LNCAP (cell line): ENCODE results near the gene ZNF619.

Source experiments
- CTCF ChIP-seq: fragments of 450-650 bp; IDR thresholded peaks from 2 replicates; pipeline ENCODE4 v1.5.1; 2017; ENCODE audit warnings: mild to moderate bottlenecking

The ZNF619 gene

DNA sequence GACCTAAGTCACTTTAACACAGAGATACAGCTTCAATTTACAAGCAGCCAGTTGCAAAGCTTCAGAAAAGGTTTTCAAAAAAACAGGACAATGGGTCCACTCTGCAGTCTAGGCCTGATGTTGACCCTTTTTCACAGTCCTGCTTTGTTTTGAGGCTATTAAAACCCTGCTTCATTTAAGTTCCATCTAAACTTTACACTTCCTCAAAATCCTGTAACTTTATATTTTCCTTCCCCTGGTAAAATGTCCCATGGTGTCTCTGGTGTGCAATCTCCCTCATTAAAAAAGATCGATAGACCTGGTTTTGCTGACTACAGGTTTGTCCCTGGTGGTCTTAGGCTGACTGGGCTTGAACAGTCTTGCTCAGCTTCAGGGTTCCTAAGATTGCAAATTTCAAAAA lies 24.9 kb upstream of the ZNF619 start:
- TF ChIP-seq CTCF: no peak

- TF ChIP-seq CTCF: no peak
Observed at GRCh38 chr3:40452562-40452875, 24.4 kb upstream of the ZNF619 start.

DNA sequence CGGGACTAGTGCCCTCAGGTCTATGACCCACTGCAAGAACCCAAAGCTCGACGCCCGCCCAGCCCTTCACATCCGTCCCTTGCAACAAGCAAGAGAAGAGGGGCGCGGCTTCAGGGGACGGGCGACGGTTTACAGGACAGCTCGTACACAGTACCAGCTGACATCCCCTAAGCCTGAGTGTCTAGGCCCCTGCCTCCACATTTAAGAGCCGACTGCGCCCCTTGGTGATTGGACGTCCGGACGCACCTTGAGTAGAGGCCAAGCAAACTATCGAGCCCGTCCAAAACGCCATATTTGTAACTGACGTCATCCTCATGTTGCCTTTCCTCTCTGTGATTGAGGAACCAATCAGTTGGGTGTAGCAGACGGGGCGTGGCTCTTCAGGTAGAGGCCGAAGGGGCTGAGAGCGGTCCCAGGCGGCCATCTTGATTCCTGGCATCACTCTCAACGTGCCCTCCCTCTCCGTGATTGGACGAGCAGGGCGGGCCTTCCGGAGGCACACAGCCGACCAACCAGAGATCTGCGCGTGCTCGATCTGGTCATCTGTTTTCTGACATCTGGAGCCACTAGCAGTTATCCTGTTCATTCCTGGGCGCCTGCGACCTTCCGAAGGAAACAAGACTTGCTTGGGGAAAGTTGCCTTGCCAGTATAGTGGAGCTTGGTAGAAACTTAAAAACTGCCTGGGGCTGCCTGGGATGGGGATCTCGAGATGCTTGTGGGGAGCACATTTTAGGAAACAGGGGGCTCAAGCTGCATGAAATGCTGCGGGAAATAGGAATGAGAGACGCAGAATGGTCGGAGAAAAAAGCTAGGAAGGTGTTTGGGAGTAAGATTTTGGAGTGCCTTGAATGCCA lies 23.8 kb upstream of the ZNF619 start:
- no peak for TF ChIP-seq CTCF

- no peak for TF ChIP-seq CTCF
Observed at GRCh38 chr3:40453933-40454332, 23.0 kb upstream of the ZNF619 start.

- no peak for TF ChIP-seq CTCF
Observed at GRCh38 chr3:40455328-40455727, 21.6 kb upstream of the ZNF619 start.

DNA sequence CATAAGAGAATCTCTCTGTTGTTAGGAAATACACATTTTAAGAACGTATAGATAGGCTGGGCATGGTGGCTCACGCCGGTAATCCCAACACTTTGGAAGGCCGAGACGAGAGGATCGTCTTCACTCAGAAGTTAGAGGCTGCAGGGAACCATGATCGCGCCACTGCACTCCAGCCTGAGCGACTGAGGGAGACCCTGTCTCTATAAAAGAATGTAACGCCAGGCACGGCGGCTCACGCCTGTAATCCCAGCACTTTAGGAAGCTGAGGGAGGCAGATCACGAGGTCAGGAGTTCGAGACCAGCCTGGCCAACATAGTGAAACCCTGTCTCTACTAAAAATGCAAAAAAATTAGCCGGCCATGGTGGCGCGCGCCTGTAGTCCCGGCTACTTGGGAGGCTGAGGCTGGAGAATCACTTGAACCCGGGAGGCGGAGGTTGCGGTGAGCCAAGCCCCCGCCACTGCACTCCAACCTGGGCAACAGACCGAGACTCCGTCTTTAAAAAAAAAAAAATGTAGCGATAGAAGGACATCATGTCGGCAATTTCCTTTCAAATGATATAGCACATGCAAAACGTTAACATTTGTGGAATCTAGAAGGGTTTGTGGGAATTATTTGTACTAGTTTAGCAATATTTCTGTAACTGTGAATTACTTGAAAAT lies 20.5 kb upstream of the ZNF619 start:
- no peak for TF ChIP-seq CTCF

- no peak for TF ChIP-seq CTCF
Observed at GRCh38 chr3:40456940-40457823, 19.7 kb upstream of the ZNF619 start, which contains the start of gene RPL14. Gene RPL14 (plus strand): TSS chr3:40457339. CDS start chr3:40457472, 133 bp downstream.
